Fibroblast of the aortic adventitia (primary cell): ENCODE data around the gene ZNF747. TPM values are rescaled to one million over a fixed set of nuclear protein-coding genes. Genes with fewer than 3 reads are reported as not detected.

ENCODE experiments used
- DNase-seq: peaks from one replicate; pipeline ENCODE4 v3.0.0-alpha.2; 2010; ENCODE audit warnings: low read depth
- H3K4me3 ChIP-seq: 2 replicates; pipeline ENCODE4 v1.5.1; 2011; ENCODE audit warnings: low read depth, mild to moderate bottlenecking, control low read depth, low read length, moderate library complexity
- total RNA-seq: library from RNA; depleted of rRNA; stranded (reverse); fragments of >200 nt; gene quantifications from 2 replicates; pipeline ENCODE4 v1.2.3, GENCODE V29; 2012; ENCODE audit warnings: low replicate concordance
- TF ChIP-seq, protein P1 (sequence below): IDR thresholded peaks from 2 replicates; pipeline ENCODE4 v1.5.1; 2011; ENCODE audit warnings: mild to moderate bottlenecking, low read length, control low read depth, inconsistent platforms; ENCODE audit not compliant: insufficient read depth

Gene ZNF747
- total RNA-seq, 1 donor, result 14.0 TPM

DNA sequence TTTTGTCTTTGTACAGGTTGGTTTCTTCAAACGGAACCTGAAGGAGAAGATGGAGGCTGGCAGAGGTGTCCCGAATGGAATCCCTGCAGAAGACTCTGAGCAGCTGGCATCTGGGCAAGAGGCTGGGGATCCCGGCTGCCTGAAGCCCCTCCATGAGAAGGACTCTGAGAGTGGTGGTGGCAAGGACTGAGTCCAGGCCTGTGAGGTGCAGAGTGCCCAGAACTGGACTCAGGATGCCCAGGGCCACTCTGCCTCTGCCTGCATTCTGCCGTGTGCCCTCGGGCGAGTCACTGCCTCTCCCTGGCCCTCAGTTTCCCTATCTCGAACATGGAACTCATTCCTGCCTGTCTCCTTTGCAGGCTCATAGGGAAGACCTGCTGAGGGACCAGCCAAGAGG is 13.2 kb downstream of the ZNF747 start:
- DNase-seq, result no peak
- H3K4me3 ChIP-seq, result no peak overlapping the region

DNA sequence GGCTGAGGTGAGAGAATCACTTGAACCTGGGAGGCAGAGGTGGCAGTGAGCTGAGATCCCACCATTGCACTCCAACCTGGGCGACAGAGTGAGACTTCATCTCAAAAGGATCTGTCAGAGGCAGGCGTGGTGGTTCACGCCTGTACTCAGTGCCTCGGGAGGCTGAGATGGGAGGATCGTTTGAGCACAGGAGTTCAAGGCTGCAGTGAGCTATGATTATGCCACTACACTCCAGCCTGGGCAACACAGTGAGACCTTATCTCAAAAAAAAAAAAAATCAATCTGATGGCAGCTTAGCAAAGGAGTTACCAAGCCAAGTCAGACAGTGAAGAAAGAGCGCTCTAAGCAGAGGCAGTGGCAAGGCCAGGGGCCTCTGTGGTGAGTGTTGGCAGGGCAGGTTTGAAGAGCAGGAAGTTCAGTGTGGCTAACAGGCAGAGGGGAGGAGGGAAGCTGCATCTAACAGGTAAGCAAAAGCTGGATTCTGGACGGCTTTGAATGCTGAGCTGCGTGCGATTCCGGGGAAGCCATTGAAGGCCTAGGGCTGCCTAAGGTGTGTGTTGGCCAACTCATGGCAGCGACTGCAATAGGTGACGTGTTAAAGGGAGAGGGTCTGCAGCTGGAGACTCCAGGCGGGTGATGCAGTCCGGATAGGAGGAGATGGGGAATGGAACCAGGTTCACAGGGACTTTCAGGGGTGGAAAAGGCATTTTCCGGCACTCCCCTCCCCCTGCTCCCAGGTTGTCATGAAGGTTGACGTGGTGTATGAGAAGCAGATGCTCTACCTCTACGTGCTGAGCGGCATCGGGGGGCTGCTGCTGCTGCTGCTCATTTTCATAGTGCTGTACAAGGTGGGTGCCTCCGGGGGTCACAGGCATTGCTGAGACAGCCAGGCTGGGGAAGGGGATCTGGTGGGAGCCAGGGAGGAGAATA is 15.3 kb downstream of the ZNF747 start:
- DNase-seq, result no peak
- TF ChIP-seq, protein P1, sequence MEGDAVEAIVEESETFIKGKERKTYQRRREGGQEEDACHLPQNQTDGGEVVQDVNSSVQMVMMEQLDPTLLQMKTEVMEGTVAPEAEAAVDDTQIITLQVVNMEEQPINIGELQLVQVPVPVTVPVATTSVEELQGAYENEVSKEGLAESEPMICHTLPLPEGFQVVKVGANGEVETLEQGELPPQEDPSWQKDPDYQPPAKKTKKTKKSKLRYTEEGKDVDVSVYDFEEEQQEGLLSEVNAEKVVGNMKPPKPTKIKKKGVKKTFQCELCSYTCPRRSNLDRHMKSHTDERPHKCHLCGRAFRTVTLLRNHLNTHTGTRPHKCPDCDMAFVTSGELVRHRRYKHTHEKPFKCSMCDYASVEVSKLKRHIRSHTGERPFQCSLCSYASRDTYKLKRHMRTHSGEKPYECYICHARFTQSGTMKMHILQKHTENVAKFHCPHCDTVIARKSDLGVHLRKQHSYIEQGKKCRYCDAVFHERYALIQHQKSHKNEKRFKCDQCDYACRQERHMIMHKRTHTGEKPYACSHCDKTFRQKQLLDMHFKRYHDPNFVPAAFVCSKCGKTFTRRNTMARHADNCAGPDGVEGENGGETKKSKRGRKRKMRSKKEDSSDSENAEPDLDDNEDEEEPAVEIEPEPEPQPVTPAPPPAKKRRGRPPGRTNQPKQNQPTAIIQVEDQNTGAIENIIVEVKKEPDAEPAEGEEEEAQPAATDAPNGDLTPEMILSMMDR, result no peak
- H3K4me3 ChIP-seq, result no peak overlapping the region

More for the DNA sequence above, 13.2 kb downstream of the ZNF747 start:
- TF ChIP-seq, protein P1, result no peak

DNA sequence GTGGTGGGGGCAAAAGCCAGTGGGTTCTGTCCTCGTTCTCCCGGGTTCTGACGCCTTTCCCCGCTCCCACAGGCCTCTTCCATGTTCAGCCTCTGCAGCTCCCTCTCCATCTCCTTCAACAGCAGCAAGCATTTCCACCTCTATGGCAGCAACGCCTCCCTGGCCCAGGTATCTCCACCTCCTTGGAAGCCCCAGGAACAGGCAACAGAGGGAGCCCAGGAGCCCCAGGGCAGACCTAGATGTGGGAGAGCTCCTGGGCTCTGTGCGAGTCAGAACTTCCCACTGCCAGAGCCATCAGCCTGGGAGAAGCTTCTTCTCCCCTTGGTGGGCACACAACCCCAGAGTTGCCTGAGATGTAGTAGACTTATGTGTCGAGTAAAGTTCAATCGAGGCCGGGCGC is 16.1 kb downstream of the ZNF747 start:
- DNase-seq, result no peak
- no peak overlapping the region for H3K4me3 ChIP-seq
- TF ChIP-seq, protein P1, result no peak

DNA sequence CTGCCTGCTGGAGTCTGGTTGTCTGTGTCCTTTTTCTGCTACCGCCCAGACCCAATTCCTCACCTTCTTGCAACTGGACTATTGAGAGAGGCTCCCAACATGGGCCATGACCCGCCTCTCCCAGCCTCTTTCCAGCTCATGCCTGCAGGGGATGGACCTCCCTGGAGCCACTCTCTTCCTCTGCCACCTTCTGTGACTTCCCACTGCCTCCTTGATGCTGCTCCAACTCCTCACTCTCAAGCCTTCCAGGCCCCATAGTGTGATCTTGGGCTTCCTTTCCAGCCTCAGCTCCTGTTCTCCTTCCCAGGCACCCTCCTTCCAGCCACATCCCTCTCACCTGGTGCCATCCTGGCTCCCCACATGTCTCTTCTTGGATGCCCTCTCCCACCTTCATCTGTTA is 19.4 kb downstream of the ZNF747 start:
- no peak overlapping the region for H3K4me3 ChIP-seq
- TF ChIP-seq, protein P1, result no peak
- DNase-seq, result no peak

DNA sequence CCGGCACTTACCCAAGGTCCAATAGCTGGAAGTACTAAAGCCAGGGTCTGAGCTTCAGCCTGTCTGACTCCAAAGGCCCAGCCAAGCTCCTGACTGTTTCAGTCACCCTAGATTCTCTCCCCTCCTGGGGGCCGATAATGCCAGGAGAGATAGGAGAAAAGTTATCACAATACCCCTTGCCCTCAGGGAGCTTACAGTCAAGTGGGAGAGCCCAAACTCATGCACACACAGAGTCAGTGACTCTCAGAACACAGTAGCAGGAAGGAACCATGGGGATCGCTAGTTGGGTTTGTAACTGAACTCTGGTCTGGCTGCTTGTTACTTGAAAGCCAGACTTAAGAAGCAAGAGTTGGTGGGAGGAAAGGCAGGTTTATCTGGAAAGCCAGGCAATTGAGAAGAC is 23.1 kb downstream of the ZNF747 start:
- TF ChIP-seq, protein P1, result no peak
- DNase-seq, result no peak
- no peak overlapping the region for H3K4me3 ChIP-seq

DNA sequence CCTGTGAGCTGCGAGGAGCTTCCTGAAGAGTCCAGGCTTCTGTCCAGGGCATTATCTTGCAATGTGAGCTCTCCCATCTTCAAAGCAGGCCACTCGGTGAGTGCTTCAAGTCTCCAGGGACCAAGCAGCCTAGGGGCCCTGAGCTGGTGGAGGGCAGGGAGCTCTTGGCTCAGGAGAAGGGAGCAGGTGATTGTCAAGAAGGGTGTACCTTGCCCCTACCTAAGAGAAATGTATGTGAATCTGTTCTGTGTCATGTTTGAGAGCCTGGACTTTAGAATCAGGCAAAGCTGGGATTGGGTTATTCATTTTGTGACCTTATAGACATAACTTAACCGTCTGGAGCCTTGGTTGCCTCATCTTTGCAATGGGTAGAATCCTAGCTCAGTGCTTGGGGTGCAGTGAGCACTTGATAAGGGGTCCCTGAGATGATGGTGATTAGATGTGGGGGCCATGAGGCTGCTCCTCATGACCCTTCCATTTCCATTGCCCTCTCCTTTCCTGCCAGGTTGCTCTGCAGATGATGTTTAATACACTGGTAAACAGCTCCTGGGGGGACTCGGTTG is 24.2 kb downstream of the ZNF747 start:
- no peak for DNase-seq
- no peak overlapping the region for H3K4me3 ChIP-seq
- TF ChIP-seq, protein P1, result no peak
